Keratinocyte (primary cell): Measurements from ENCODE around the gene CHMP6. TPM values are rescaled to one million over a fixed set of nuclear protein-coding genes. Genes with fewer than 3 reads are reported as not detected.

Experiments
- DNase-seq: peaks from one replicate; pipeline ENCODE4 v3.0.0-alpha.2; 2011; ENCODE audit warnings: low read depth, missing footprints, low spot score
- FAIRE-seq: peaks from 2 replicates; lab custom pipeline; 2011; peaks lifted over from hg19 to GRCh38; lab: Jason Lieb, UNC
- H2AFZ ChIP-seq: 2 replicates; pipeline ENCODE4 v1.6.0; 2012; ENCODE audit warnings: low read length, control low read depth, inconsistent platforms; ENCODE audit not compliant: control insufficient read depth
- H3K27ac ChIP-seq: 2 replicates; pipeline ENCODE4 v1.5.1; 2011; ENCODE audit warnings: low read length; ENCODE audit not compliant: control insufficient read depth, insufficient read depth
- H3K27me3 ChIP-seq: 3 replicates; pipeline ENCODE4 v1.6.0; 2011; ENCODE audit warnings: low read length; ENCODE audit not compliant: control insufficient read depth, insufficient read depth; ENCODE audit errors: extremely low read depth
- H3K36me3 ChIP-seq, 2 experiments: 2 replicates in 1 of 2; 3 replicates in 1 of 2; pipeline ENCODE4 v1.5.1; 2011; ENCODE audit warnings: low read length in 2 of 2, mild to moderate bottlenecking in 1 of 2; ENCODE audit not compliant: control insufficient read depth in 2 of 2, insufficient read depth in 2 of 2; ENCODE audit errors: extremely low read depth in 1 of 2
- H3K4me1 ChIP-seq: 3 replicates; pipeline ENCODE4 v1.5.1; 2011; ENCODE audit warnings: low read length; ENCODE audit not compliant: control insufficient read depth, insufficient read depth; ENCODE audit errors: extremely low read depth
- H3K4me2 ChIP-seq: 3 replicates; pipeline ENCODE4 v1.6.0; 2011; ENCODE audit warnings: low read depth, low read length; ENCODE audit not compliant: control insufficient read depth, insufficient read depth; ENCODE audit errors: extremely low read depth
- H3K4me3 ChIP-seq, 3 experiments: fragments of 200-600 bp in 1 of 3; sonication (generic) in 1 of 3; 2 replicates in 2 of 3; 3 replicates in 1 of 3; pipeline ENCODE4 v1.5.1; 2011 to 2016; ENCODE audit warnings: low read length in 3 of 3, mild to moderate bottlenecking in 3 of 3, control low read depth in 2 of 3, inconsistent platforms in 1 of 3, low read depth in 1 of 3, mixed read lengths in 1 of 3, mixed run types in 1 of 3, moderate library complexity in 1 of 3; ENCODE audit not compliant: control insufficient read depth in 2 of 3, insufficient read depth in 2 of 3; ENCODE audit errors: extremely low read depth in 1 of 3
- H3K79me2 ChIP-seq: 2 replicates; pipeline ENCODE4 v1.6.0; 2012; ENCODE audit warnings: low read length; ENCODE audit not compliant: control insufficient read depth, insufficient read depth
- H3K9ac ChIP-seq: 3 replicates; pipeline ENCODE4 v1.6.0; 2011; ENCODE audit warnings: low read length; ENCODE audit not compliant: control insufficient read depth, insufficient read depth; ENCODE audit errors: extremely low read depth
- H3K9me1 ChIP-seq: 3 replicates; pipeline ENCODE4 v1.6.0; 2011; ENCODE audit warnings: low read length; ENCODE audit not compliant: control insufficient read depth, insufficient read depth; ENCODE audit errors: extremely low read depth
- H3K9me3 ChIP-seq: 2 replicates; pipeline ENCODE4 v1.5.1; 2012; ENCODE audit warnings: low read depth, low read length; ENCODE audit not compliant: control insufficient read depth
- H4K20me1 ChIP-seq: 3 replicates; pipeline ENCODE4 v1.6.0; 2011; ENCODE audit warnings: low read length; ENCODE audit not compliant: control insufficient read depth, insufficient read depth; ENCODE audit errors: extremely low read depth
- CTCF ChIP-seq, 3 experiments: IDR thresholded peaks in 1 of 3; conservative IDR thresholded peaks in 1 of 3; optimal IDR thresholded peaks in 1 of 3; 2 replicates in 2 of 3; 3 replicates in 1 of 3; pipeline versions ENCODE3 to v1.5.1; 2011; ENCODE audit warnings: low read length in 3 of 3, mild to moderate bottlenecking in 3 of 3, moderate library complexity in 2 of 3, control low read depth in 1 of 3, inconsistent platforms in 1 of 3; ENCODE audit not compliant: insufficient read depth in 2 of 3; ENCODE audit errors: extremely low read depth in 1 of 3
- EZH2 ChIP-seq: IDR thresholded peaks from one replicate; pipeline ENCODE4 v1.6.1; 2012; ENCODE audit warnings: inconsistent platforms, mild to moderate bottlenecking, low read length, moderate library complexity
- dilution Hi-C: fragments of 300-500 bp; cut with MboI; formaldehyde crosslinking; loops from one replicate; pipeline ENCODE4 v1.7.0; 2020; ENCODE audit warnings: low sequenced_read_pairs; ENCODE audit not compliant: extremely low pct_ligation_motif_present
- polyA plus RNA-seq, 5 experiments: library from polyadenylated mRNA; depleted of rRNA in 3 of 5; stranded (reverse) in 3 of 5; stranded (forward) in 1 of 5; unstranded in 1 of 5; fragments of >200 nt; gene quantifications; 1 replicate in 1 of 5; 2 replicates in 3 of 5; 3 replicates in 1 of 5; pipeline versions ENCODE4 v1.2.1 to v1.2.3, GENCODE V29; 2011 to 2012; ENCODE audit warnings: missing spikeins in 2 of 5, low read depth in 1 of 5, low replicate concordance in 1 of 5

The CHMP6 gene
- polyA plus RNA-seq, 1 donor (not counting 4 experiments of a cell fraction or from before 2014, with no cell fraction given) = 20.9 TPM

- no peak for FAIRE-seq
- H3K36me3 ChIP-seq = no peaks in the 10 kb centered on the region
- H3K27ac ChIP-seq = no peak overlapping the region
- H3K4me2 ChIP-seq = no peak overlapping the region
- TF ChIP-seq CTCF (optimal IDR thresholded peaks at IDR 0.05 in 1 of 3, IDR thresholded peaks at IDR 0.05 in 1 of 3, conservative IDR thresholded peaks at IDR 0.05 in 1 of 3; ENCODE audit: extremely low read depth in 1 of 3, insufficient read depth in 2 of 3, low read length in 3 of 3) = no peak
- no peak for TF ChIP-seq EZH2
- H3K4me3 ChIP-seq = no peak overlapping the region
- no peaks in the 10 kb centered on the region for H3K9me1 ChIP-seq
- peaks cover 7% of the 10 kb centered on the region for H3K4me1 ChIP-seq
- H3K79me2 ChIP-seq = no peaks in the 10 kb centered on the region
- no peak overlapping the region for H2AFZ ChIP-seq
- peaks cover 33% of the 10 kb centered on the region for H3K27me3 ChIP-seq
- peaks cover 2% of the 10 kb centered on the region for H3K9me3 ChIP-seq
- H4K20me1 ChIP-seq = no peaks in the 10 kb centered on the region
- DNase-seq = no peak
- no peak overlapping the region for H3K9ac ChIP-seq
- dilution Hi-C loops = no loop called here
Measured at GRCh38 chr17:81009136-81009535, 17.5 kb downstream of the CHMP6 start.

- H3K36me3 ChIP-seq = no peaks in the 10 kb centered on the region
- FAIRE-seq = no peak
- no peak overlapping the region for H3K4me3 ChIP-seq
- peaks cover 2% of the 10 kb centered on the region for H3K9me3 ChIP-seq
- H3K9ac ChIP-seq = no peak overlapping the region
- TF ChIP-seq EZH2 = no peak
- TF ChIP-seq CTCF (optimal IDR thresholded peaks at IDR 0.05 in 1 of 3, IDR thresholded peaks at IDR 0.05 in 1 of 3, conservative IDR thresholded peaks at IDR 0.05 in 1 of 3; ENCODE audit: extremely low read depth in 1 of 3, insufficient read depth in 2 of 3, low read length in 3 of 3) = no peak
- no peaks in the 10 kb centered on the region for H3K79me2 ChIP-seq
- no peaks in the 10 kb centered on the region for H3K9me1 ChIP-seq
- peaks cover 4% of the 10 kb centered on the region for H3K4me1 ChIP-seq
- dilution Hi-C loops = no loop called here
- no peak for DNase-seq
- H3K27me3 ChIP-seq = peaks cover 23% of the 10 kb centered on the region
- H2AFZ ChIP-seq = no peak overlapping the region
- no peak overlapping the region for H3K27ac ChIP-seq
- no peaks in the 10 kb centered on the region for H4K20me1 ChIP-seq
- H3K4me2 ChIP-seq = no peak overlapping the region
Measured at GRCh38 chr17:81010935-81011334, 19.3 kb downstream of the CHMP6 start.
